Dendritic cell treated with granulocyte-macrophage colony-stimulating factor and Interleukin-4, amounts not matched to agents 40 ng/mL and 50 ng/mL, for 4 days (primary cell): ENCODE results near the gene PTPRD.

ENCODE experiments used
- H3K27ac Mint-ChIP-seq: one replicate; pipeline ENCODE4 v1.8.0; 2022; ENCODE audit warnings: mild to moderate bottlenecking, mixed read lengths
- H3K27me3 Mint-ChIP-seq: one replicate; pipeline ENCODE4 v1.8.0; 2022; ENCODE audit warnings: mild to moderate bottlenecking, mixed read lengths
- H3K36me3 Mint-ChIP-seq: one replicate; pipeline ENCODE4 v1.8.0; 2022; ENCODE audit warnings: low read depth, mixed read lengths
- H3K4me1 Mint-ChIP-seq: one replicate; pipeline ENCODE4 v1.8.0; 2022; ENCODE audit warnings: low read depth, mixed read lengths
- H3K4me3 Mint-ChIP-seq: one replicate; pipeline ENCODE4 v1.8.0; 2022; ENCODE audit warnings: mild to moderate bottlenecking, moderate library complexity, mixed read lengths
- H3K9me3 Mint-ChIP-seq: one replicate; pipeline ENCODE4 v1.8.0; 2022; ENCODE audit warnings: mixed read lengths
- intact Hi-C: fragments of 100-400 bp; cut with micrococcal nuclease; formaldehyde crosslinking; loops from one replicate; pipeline ENCODE4 v1.15.0; 2022

Gene PTPRD

DNA sequence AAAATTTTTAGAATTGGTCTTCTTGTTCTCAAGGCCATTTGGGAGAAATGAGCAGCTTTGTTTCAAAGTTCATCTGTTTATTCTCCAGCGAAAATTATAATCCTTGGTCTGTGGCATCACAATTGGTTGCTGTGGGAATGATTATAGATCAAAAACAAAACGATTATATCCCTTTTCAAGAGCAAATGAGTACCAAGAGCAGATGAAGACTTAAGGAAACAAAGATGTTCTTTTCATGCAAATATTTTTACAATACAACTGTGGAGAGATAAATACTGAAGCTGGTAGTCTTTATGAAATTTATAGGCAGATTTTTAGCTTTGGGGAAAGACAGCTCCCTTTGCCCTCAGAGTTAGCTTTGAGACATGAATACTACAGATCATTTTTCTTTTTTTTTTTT is 2192.4 kb downstream of the PTPRD start:
- intact Hi-C loops = no loop called here
- no peak overlapping the region for H3K27ac Mint-ChIP-seq
- no peak overlapping the region for H3K4me3 Mint-ChIP-seq
- H3K4me1 Mint-ChIP-seq = no peaks in the 10 kb centered on the region
- H3K9me3 Mint-ChIP-seq = no peaks in the 10 kb centered on the region
- no peaks in the 10 kb centered on the region for H3K27me3 Mint-ChIP-seq
- H3K36me3 Mint-ChIP-seq = no peaks in the 10 kb centered on the region

DNA sequence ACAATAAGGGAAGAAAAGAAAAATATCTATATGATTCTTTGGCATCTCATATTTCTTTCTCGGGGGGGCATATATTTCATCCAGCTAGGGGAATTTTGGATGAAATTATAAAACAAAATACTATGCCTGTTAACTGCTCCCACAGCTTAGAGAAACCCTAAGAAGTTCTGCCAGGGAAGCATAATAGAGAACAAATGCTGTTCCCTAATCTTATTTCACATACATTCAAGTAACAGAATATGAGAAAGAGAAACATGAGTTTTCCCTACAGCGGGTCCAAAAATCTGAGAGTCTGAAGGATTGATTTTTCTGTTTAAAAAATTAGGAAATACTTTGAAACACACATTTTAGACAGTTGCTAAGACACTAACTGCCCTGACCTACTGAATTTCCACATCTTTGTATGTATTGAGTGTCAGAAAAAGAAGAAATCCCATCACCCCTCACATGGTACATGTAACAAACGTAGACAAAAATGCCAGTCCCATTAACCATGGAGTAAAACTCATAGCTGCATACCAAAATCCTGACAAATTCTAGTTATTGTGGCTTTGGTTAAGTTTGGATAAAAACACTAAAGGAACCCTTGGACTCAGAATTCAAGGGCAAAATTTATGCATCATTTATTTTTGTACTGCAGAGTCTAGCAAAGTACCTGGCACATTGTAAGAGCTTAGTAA is 2193.1 kb downstream of the PTPRD start:
- no peaks in the 10 kb centered on the region for H3K9me3 Mint-ChIP-seq
- H3K36me3 Mint-ChIP-seq = no peaks in the 10 kb centered on the region
- intact Hi-C loops = no loop called here
- no peak overlapping the region for H3K4me3 Mint-ChIP-seq
- H3K27me3 Mint-ChIP-seq = no peaks in the 10 kb centered on the region
- H3K27ac Mint-ChIP-seq = no peak overlapping the region
- no peaks in the 10 kb centered on the region for H3K4me1 Mint-ChIP-seq

GRCh38 chr9:8417341-8417740 is 2195.5 kb downstream of the PTPRD start:
- intact Hi-C loops = no loop called here
- no peak overlapping the region for H3K27ac Mint-ChIP-seq
- no peak overlapping the region for H3K4me3 Mint-ChIP-seq
- H3K9me3 Mint-ChIP-seq = no peaks in the 10 kb centered on the region
- no peaks in the 10 kb centered on the region for H3K36me3 Mint-ChIP-seq
- no peaks in the 10 kb centered on the region for H3K4me1 Mint-ChIP-seq
- H3K27me3 Mint-ChIP-seq = no peaks in the 10 kb centered on the region

DNA sequence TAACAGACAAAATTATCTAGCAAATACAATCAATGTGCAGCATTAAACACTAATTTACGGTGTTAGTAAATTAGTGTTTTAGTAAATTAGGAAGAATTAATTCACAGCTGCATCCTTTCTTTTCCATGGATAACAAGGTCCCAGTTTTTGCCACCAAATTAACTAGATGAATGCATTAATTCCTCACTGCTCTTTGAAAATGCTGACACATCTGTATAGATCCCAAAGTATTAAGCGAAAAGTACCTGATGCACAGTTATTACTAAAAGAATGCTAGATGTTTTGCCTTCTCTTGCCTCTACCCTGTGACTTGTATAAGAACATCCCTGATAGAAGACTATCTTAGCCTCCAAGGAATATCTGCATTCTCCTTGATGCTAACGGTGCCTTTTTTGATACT is 2200.5 kb downstream of the PTPRD start:
- intact Hi-C loops = no loop called here
- Mint-ChIP-seq H3K36me3 (no peaks in the 10 kb centered on the region), H3K9me3 (no peaks in the 10 kb centered on the region), H3K27ac (no peak overlapping the region), H3K4me1 (no peaks in the 10 kb centered on the region), H3K27me3 (no peaks in the 10 kb centered on the region), H3K4me3 (no peak overlapping the region)

- intact Hi-C loops = no loop called here
- Mint-ChIP-seq H3K27ac (no peak overlapping the region), H3K4me3 (no peak overlapping the region), H3K9me3 (no peaks in the 10 kb centered on the region), H3K27me3 (no peaks in the 10 kb centered on the region), H3K36me3 (no peaks in the 10 kb centered on the region), H3K4me1 (no peaks in the 10 kb centered on the region)
These were observed 2204.1 kb downstream of the PTPRD start for GRCh38 chr9:8408575-8409190.

- intact Hi-C loops = no loop called here
- no peaks in the 10 kb centered on the region for H3K36me3 Mint-ChIP-seq
- H3K4me3 Mint-ChIP-seq = no peak overlapping the region
- H3K27me3 Mint-ChIP-seq = no peaks in the 10 kb centered on the region
- no peaks in the 10 kb centered on the region for H3K4me1 Mint-ChIP-seq
- H3K27ac Mint-ChIP-seq = no peak overlapping the region
- no peaks in the 10 kb centered on the region for H3K9me3 Mint-ChIP-seq
These were observed 2210.7 kb downstream of the PTPRD start for GRCh38 chr9:8401961-8402705.

DNA sequence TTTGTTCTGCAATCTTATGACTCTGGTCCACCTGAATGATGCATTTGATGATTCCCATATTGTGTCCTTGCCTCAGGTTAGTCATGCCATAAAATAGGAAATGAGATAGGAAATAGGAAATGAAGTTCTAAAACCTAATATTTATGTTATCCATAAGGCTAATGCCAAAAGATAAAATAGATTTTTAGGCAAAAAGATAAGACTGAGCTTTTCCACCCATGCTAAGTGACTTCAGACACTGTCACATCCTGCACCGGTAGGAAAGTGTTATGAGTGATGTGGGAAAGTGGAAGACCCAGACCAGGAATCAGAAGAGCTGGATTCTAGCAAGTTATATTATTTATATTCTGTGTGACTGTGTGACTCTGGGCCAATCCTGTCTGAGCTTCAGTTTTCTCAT is 2212.4 kb downstream of the PTPRD start:
- Mint-ChIP-seq H3K9me3 (no peaks in the 10 kb centered on the region), H3K4me1 (no peaks in the 10 kb centered on the region), H3K36me3 (no peaks in the 10 kb centered on the region), H3K27me3 (no peaks in the 10 kb centered on the region), H3K27ac (no peak overlapping the region), H3K4me3 (no peak overlapping the region)
- intact Hi-C loops = no loop called here

- no peaks in the 10 kb centered on the region for H3K36me3 Mint-ChIP-seq
- intact Hi-C loops = no loop called here
- no peak overlapping the region for H3K4me3 Mint-ChIP-seq
- no peaks in the 10 kb centered on the region for H3K4me1 Mint-ChIP-seq
- no peak overlapping the region for H3K27ac Mint-ChIP-seq
- H3K9me3 Mint-ChIP-seq = no peaks in the 10 kb centered on the region
- no peaks in the 10 kb centered on the region for H3K27me3 Mint-ChIP-seq
These were observed 2217.8 kb downstream of the PTPRD start for GRCh38 chr9:8395022-8395421.

- no peak overlapping the region for H3K27ac Mint-ChIP-seq
- H3K4me3 Mint-ChIP-seq = no peak overlapping the region
- H3K9me3 Mint-ChIP-seq = no peaks in the 10 kb centered on the region
- H3K27me3 Mint-ChIP-seq = no peaks in the 10 kb centered on the region
- intact Hi-C loops = no loop called here
- H3K36me3 Mint-ChIP-seq = no peaks in the 10 kb centered on the region
- H3K4me1 Mint-ChIP-seq = no peaks in the 10 kb centered on the region
These were observed 2218.5 kb downstream of the PTPRD start for GRCh38 chr9:8394341-8394740.

DNA sequence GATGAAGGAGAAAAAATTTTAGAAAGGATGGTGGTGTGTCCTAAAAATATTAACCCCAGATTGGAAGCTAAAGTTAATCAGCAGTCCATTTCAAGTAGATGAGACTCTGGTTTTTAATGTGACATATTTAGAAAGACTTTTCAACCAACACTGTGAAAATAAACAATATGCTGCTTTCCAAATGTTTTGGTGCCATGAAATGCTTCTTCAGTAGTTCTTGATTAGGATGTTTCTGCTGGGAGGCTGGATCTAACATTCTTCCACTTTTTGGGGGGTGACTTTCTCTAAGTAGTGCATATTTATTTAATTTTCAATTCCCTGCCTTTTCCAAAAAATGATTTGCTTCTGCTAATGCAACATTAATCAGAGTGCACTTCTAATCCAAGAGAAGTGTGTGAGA is 2219.9 kb downstream of the PTPRD start:
- Mint-ChIP-seq H3K4me3 (no peak overlapping the region), H3K4me1 (no peaks in the 10 kb centered on the region), H3K27me3 (no peaks in the 10 kb centered on the region), H3K9me3 (no peaks in the 10 kb centered on the region), H3K27ac (no peak overlapping the region), H3K36me3 (no peaks in the 10 kb centered on the region)
- intact Hi-C loops = no loop called here

DNA sequence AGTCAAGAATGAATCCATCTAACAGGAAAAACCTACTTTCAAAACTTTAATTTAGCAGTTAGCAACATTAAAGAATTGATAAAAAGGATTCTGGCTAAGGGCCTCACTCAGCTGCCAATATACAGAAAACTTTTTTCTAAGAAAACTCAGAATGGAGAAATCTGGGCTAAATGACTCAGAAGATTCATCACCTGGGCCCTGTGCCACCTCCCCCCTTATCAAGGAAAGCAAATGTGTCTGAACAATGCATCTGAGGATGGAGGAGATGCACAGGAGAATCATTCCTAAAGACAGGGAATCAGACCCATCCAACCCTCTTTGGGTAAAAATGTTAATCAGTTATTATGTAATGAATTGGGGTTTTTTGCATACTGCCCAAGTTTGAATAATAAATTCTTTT is 2221.2 kb downstream of the PTPRD start:
- no peaks in the 10 kb centered on the region for H3K27me3 Mint-ChIP-seq
- intact Hi-C loops = no loop called here

GRCh38 chr9:8391132-8391531 is 2221.7 kb downstream of the PTPRD start:
- Mint-ChIP-seq H3K4me3 (no peak overlapping the region), H3K9me3 (no peaks in the 10 kb centered on the region), H3K27me3 (no peaks in the 10 kb centered on the region), H3K4me1 (no peaks in the 10 kb centered on the region), H3K27ac (no peak overlapping the region), H3K36me3 (no peaks in the 10 kb centered on the region)
- intact Hi-C loops = no loop called here

More for the DNA sequence above, 2221.2 kb downstream of the PTPRD start:
- H3K4me1 Mint-ChIP-seq = no peaks in the 10 kb centered on the region
- no peak overlapping the region for H3K27ac Mint-ChIP-seq
- H3K36me3 Mint-ChIP-seq = no peaks in the 10 kb centered on the region
- H3K9me3 Mint-ChIP-seq = no peaks in the 10 kb centered on the region
- no peak overlapping the region for H3K4me3 Mint-ChIP-seq

GRCh38 chr9:8390571-8390970 is 2222.2 kb downstream of the PTPRD start:
- H3K27ac Mint-ChIP-seq = no peak overlapping the region
- H3K9me3 Mint-ChIP-seq = no peaks in the 10 kb centered on the region
- intact Hi-C loops = no loop called here
- no peaks in the 10 kb centered on the region for H3K36me3 Mint-ChIP-seq
- no peak overlapping the region for H3K4me3 Mint-ChIP-seq
- H3K27me3 Mint-ChIP-seq = no peaks in the 10 kb centered on the region
- no peaks in the 10 kb centered on the region for H3K4me1 Mint-ChIP-seq

DNA sequence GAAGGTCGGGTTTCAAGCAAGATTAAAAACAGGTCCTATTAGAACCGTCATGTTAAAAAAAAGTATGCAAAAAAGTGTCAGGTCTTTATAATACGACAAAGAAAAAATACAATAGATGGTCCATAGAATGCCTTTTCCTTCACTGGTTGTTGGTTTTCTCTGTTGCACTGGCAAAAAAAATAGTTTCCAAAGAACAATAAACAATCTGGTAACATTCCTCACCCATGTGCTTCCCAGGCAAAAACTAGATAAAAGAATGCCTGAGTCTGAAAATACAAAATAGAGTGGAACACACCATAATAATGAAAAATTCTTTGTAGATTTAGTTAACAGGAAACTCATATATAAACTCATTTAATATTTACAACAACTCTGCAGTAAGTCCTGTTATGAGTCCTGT is 2223.3 kb downstream of the PTPRD start:
- no peak overlapping the region for H3K27ac Mint-ChIP-seq
- H3K9me3 Mint-ChIP-seq = no peaks in the 10 kb centered on the region
- H3K4me1 Mint-ChIP-seq = peaks cover 2% of the 10 kb centered on the region
- no peaks in the 10 kb centered on the region for H3K36me3 Mint-ChIP-seq
- intact Hi-C loops = no loop called here
- H3K27me3 Mint-ChIP-seq = no peaks in the 10 kb centered on the region
- H3K4me3 Mint-ChIP-seq = no peak overlapping the region
